ENCODE results near the gene MAP2K6.

Gene MAP2K6

GRCh38 chr17:69427486-69428197 lies 13.1 kb downstream of the MAP2K6 start:
- no peak for DNase-seq (ENCODE audit: low read depth)

GRCh38 chr17:69428252-69428980 lies 13.9 kb downstream of the MAP2K6 start:
- DNase-seq (ENCODE audit: low read depth), result no peak

DNA sequence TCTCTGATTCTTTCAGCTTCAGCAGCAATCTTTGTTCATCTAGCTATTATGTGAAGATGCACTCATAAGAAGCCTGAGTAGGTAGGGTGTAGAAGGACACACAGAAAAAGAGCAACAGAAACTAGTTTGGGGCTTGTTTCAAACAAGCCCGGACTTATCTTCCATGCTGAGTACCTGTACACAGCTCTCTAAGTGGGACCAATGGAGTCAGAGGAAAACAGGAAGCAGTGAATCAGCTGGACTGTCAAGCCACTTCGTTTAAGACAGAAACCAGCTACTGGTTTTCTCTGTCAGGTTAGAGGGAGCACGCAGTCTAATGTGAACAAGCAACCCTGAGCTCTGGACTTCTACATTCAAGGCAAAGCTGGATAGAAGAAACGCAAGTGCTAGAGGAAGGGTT lies 16.0 kb downstream of the MAP2K6 start:
- no peak for DNase-seq (ENCODE audit: low read depth)

- no peak for DNase-seq (ENCODE audit: low read depth)
These were observed 17.3 kb downstream of the MAP2K6 start for GRCh38 chr17:69431835-69432234.

- no peak for DNase-seq (ENCODE audit: low read depth)
These were observed 18.6 kb downstream of the MAP2K6 start for GRCh38 chr17:69433093-69433492.

DNA sequence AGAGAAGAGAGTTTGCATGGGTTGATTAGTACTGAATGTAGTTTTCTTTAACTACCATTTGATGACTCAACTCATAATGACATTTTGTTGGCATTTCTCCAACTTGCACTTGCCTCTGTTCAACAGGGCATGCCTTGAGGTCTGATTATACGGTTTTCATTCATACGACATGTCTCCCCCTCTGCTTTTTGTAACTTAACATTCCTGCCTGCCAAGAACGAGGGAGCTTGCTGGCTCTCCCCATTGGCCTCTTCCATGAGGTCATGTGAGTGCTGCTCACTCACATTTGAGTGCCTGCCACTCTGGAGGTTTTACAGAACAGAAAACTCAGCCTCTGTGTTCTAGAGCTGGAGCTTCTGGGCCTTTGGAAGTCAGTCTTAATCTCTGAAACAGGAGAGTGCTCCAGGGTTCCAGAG lies 19.7 kb downstream of the MAP2K6 start:
- DNase-seq (ENCODE audit: low read depth), result no peak

- DNase-seq (ENCODE audit: low read depth), result no peak
These were observed 21.6 kb downstream of the MAP2K6 start for GRCh38 chr17:69435971-69436696.

DNA sequence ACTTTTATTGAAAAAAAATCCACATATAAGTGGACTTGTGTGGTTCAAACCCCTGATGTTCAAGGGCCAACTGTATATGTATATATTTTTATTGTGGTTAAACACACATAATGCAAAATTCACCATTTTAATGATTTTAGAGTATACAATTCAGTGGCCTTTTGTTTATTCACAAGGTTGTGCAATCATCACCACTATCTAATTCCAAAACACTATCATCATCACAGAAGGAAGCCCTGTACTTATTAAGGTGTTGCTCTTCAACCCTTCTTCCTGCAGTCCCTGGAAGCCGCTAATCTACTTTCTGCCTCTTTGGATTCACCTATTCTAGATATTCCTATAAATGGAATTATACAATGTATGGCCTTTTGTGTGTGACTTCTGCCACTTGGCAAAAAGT lies 23.0 kb downstream of the MAP2K6 start:
- DNase-seq (ENCODE audit: low read depth), result no peak

DNA sequence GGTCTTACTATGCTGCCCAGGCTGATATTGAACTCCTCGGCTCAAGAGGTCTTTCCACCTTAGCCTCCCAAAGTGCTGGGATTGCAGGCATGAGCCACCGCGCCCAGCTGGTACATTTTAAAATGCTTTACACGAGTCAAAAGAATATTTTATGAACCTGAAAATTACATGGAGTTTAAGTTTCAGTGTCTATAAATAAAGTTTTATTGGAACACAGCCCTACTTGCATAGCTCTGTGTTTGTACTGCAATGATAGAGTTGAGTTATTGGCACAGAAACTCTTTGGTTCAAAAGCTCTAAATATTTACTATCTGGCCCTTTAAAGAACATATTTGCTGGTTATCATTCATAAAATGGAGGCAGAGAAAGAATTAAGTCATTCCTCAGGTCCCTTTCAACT lies 24.3 kb downstream of the MAP2K6 start:
- no peak for DNase-seq (ENCODE audit: low read depth)

DNA sequence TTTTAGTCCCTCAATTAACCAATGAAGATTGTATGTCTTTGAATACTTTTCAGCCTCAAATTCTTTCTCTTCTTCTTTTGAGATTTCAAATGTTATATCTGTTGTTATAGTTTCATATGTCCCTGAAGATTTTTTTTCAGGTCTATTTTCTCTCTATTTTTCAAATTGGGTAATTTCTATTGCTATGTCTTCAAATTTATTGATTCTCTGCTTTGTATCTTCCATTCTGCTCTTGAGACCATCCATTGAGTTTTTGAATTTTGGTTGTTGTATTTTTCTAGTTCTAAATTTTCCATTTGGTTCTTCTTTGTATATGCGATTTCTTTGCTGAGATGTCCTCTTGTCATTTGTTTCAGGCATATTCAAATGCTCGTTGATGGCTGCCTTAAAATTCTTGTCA lies 26.7 kb downstream of the MAP2K6 start:
- DNase-seq (ENCODE audit: low read depth), result no peak

GRCh38 chr17:69443138-69443537 lies 28.6 kb downstream of the MAP2K6 start:
- DNase-seq (ENCODE audit: low read depth), result no peak

DNA sequence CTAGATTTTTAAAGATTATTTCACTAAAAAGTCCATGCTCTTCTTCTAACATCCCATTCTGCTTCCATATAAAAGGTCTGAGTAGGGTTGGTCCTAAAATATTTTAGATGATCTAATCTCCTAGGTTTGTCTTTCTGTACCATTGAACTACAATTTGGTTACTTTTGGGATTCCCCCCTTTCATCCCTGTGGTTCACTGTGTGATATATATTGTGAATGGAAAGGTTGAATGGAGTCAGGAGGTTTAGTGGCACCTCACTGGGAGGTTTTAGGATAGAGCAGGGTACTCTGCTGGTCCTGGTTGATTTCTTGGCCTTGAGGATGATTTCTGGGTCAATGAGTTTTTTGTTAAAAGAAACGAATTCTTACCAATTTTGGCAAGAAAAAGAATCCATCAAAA lies 29.5 kb downstream of the MAP2K6 start:
- DNase-seq (ENCODE audit: low read depth), result no peak

GRCh38 chr17:69445132-69445531 lies 30.6 kb downstream of the MAP2K6 start:
- DNase-seq (ENCODE audit: low read depth), result no peak

- DNase-seq (ENCODE audit: low read depth), result no peak
These were observed 33.2 kb downstream of the MAP2K6 start for GRCh38 chr17:69447726-69448125.

DNA sequence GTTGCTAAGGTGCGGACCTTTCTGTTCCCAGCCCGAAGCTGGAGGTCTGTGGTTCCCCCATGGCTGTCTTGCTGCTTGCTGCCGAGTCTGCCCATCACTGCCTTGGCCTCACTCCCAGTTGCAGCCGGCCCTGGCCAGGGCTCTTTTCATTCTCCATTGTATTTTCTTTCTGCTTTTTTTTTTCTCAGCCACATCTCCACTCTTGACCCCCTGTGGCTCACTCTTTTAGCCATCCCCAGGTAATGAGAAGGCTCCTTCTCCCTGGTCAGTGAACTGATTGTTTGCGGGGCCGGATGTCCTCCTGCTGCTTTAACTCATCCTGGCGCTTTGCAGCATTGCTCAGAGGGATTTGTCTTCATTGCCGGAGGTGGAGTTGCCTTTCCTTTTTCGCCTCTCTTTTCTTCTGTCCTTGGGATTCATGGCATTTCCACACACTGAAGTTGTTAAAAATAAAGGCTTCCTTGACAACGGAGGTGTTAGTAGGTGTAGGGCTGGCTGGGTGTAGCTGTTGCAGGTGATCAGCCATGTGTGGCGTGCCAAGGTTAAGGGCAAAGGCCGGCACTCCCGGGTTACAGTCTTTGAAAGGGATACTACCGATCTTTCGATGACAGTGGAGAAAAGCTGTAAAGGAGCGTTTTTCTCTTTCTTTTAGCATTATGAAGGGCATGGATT lies 34.1 kb downstream of the MAP2K6 start:
- DNase-seq (ENCODE audit: low read depth), result no peak

DNA sequence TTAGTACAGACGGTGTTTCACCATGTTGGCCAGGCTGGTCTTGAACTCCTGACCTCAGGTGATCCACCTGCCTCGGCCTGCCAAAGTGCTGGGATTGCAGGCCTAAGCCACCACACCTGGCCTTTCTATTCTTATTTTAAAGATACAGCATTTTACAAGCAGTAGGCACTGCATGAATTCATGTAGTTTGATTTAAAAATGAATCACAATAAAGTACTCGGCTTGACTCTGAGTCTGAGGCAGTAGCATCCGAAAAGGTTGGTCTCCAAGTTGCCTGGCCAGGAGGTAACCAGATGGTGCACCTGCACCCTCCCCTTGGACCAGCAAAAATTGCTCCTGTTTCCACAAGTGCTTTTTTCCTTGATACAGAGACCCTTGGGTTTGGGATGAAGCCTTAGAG lies 35.6 kb downstream of the MAP2K6 start:
- DNase-seq (ENCODE audit: low read depth), result no peak

- no peak for DNase-seq (ENCODE audit: low read depth)
These were observed 36.4 kb downstream of the MAP2K6 start for GRCh38 chr17:69450918-69451317.

- DNase-seq (ENCODE audit: low read depth), result no peak
These were observed 37.2 kb downstream of the MAP2K6 start for GRCh38 chr17:69451416-69452394.

DNA sequence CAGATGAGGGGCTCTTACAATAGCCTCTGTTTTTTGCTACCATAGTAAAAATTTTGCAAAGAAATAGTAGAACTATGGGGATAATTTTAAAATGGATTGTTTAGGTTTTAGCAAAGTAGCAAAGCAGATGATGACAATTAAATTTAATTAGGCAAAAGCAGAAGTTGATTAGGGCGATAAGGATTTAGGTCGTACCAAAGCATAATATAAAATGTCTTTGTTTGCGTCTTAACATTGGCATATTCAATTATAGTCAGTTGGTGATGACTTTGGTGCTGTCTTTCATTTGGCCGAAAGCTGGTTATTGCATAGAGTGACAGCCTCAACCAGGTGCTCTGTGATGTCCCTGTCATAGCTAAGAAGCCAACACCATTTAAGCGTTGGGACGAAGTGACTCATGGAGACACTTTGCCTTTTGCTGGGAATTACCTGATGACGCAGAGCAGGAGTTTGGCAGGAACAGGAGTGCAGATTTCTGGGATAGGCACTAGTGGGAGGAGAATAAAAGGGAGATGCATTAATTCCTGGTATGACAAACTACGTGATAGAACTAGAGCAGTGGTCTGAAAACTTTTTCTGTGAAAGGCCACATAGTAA lies 38.3 kb downstream of the MAP2K6 start:
- no peak for DNase-seq (ENCODE audit: low read depth)

GRCh38 chr17:69454051-69454450 lies 39.6 kb downstream of the MAP2K6 start:
- DNase-seq (ENCODE audit: low read depth), result no peak

DNA sequence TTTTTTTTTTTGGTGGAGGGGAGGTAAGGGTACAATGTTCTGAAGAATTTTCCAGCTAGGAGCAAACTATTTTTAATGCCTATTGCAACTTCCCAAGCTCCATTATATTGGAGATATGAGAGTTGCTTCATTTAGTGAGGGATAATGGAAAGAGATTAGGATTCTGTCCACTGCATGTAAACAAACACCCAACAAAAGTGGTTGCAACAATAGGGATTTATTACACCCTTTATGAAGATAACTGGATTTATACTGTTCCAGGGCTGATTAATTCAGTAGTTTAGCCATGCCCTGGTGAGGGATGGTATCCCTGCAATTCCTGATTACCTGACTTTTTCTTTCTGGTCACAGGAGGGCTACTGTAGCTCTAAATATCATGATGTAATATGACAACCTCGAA lies 40.5 kb downstream of the MAP2K6 start:
- DNase-seq (ENCODE audit: low read depth), result no peak
